PC-9 (cell line): ENCODE measurements around the gene KCNF1. TPM values are rescaled to one million over a fixed set of nuclear protein-coding genes. Genes with fewer than 3 reads are reported as not detected.

ENCODE experiments used
- BruUV-seq: library from RNA; stranded (reverse); fragments of 400-500 nt; replicated peaks from 2 replicates; lab custom pipeline; 2021; lab: Mats Ljungman, UMichigan
- CTCF ChIA-PET: fragments of 300-600 bp; sonication (Branson Sonifier 250); formaldehyde crosslinking; loops from one replicate; lab custom pipeline; 2022; ENCODE audit warnings: antibody characterized with exemption; lab: Charles Lee
- POLR2A ChIA-PET: fragments of 300-600 bp; sonication (Branson Sonifier 250); formaldehyde crosslinking; loops from one replicate; lab custom pipeline; 2022; ENCODE audit warnings: antibody characterized with exemption; ENCODE audit not compliant: unreplicated experiment; lab: Charles Lee
- DNase-seq, 2 experiments: peaks; one replicate each; pipeline versions ENCODE4 v3.0.0 to v3.0.0-alpha.2; 2015 to 2022; ENCODE audit warnings: mixed read lengths in 1 of 2
- H2AFZ ChIP-seq: fragments of 200-600 bp; sonication (generic); 2 replicates; pipeline ENCODE4 v1.8.1; 2017; ENCODE audit warnings: antibody characterized with exemption
- H3F3A ChIP-seq: fragments of 200-600 bp; sonication (generic); 2 replicates; pipeline ENCODE4 v1.8.1; 2017; ENCODE audit warnings: antibody characterized with exemption, mild to moderate bottlenecking, low read depth; ENCODE audit not compliant: insufficient read depth
- H3K27ac ChIP-seq: fragments of 200-600 bp; sonication (generic); 2 replicates; pipeline ENCODE4 v1.6.1; 2016; ENCODE audit warnings: mixed run types
- H3K27me3 ChIP-seq: fragments of 200-600 bp; sonication (generic); 2 replicates; pipeline ENCODE4 v1.6.1; 2016; ENCODE audit warnings: low read depth, mixed run types; ENCODE audit not compliant: insufficient read depth
- H3K36me3 ChIP-seq: fragments of 200-600 bp; sonication (generic); 2 replicates; pipeline ENCODE4 v1.6.1; 2016; ENCODE audit warnings: low read depth, mixed run types
- H3K4me1 ChIP-seq: fragments of 200-600 bp; sonication (generic); replicated peaks from 2 replicates; pipeline ENCODE4 v1.6.1; 2016; ENCODE audit warnings: mixed run types; ENCODE audit not compliant: insufficient read depth
- H3K4me2 ChIP-seq: fragments of 200-600 bp; sonication (generic); 2 replicates; pipeline ENCODE4 v1.6.1; 2017; ENCODE audit warnings: mixed run types
- H3K4me3 ChIP-seq: fragments of 200-600 bp; sonication (generic); 2 replicates; pipeline ENCODE4 v1.6.1; 2016; ENCODE audit warnings: mixed run types
- H3K79me2 ChIP-seq: fragments of 200-600 bp; sonication (generic); 2 replicates; pipeline ENCODE4 v1.6.1; 2017; ENCODE audit warnings: low read depth, mixed run types
- H3K9me2 ChIP-seq: fragments of 200-600 bp; sonication (generic); 2 replicates; pipeline ENCODE4 v1.8.1; 2017; ENCODE audit warnings: mild to moderate bottlenecking; ENCODE audit not compliant: insufficient read depth
- H3K9me3 ChIP-seq: fragments of 200-600 bp; sonication (generic); 2 replicates; pipeline ENCODE4 v1.8.1; 2016; ENCODE audit warnings: low read depth; ENCODE audit not compliant: insufficient read depth
- H4K20me1 ChIP-seq: fragments of 200-600 bp; sonication (generic); 2 replicates; pipeline ENCODE4 v1.8.1; 2017; ENCODE audit not compliant: insufficient read depth
- EZH2 ChIP-seq: fragments of 200-600 bp; sonication (generic); IDR thresholded peaks from 2 replicates; pipeline ENCODE4 v1.8.0; 2017; ENCODE audit warnings: antibody characterized with exemption, low read depth
- intact Hi-C: fragments of 100-400 bp; cut with micrococcal nuclease; formaldehyde crosslinking; loops from one replicate; pipeline ENCODE4 v1.10.0; 2022; ENCODE audit not compliant: unreplicated experiment
- total RNA-seq: library from RNA; stranded (reverse); gene quantifications from 2 replicates; pipeline ENCODE4 v1.2.3, GENCODE V29; 2021
- TF ChIP-seq, protein P1 (sequence below): fragments of 200-600 bp; sonication (generic); conservative IDR thresholded peaks from 2 replicates; pipeline ENCODE4 v1.6.1; 2017; ENCODE audit warnings: mixed run types, antibody characterized with exemption, mild to moderate bottlenecking, moderate library complexity

KCNF1 gene
- total RNA-seq, 1 experiment from 2014 or later = 1.0 TPM

DNA sequence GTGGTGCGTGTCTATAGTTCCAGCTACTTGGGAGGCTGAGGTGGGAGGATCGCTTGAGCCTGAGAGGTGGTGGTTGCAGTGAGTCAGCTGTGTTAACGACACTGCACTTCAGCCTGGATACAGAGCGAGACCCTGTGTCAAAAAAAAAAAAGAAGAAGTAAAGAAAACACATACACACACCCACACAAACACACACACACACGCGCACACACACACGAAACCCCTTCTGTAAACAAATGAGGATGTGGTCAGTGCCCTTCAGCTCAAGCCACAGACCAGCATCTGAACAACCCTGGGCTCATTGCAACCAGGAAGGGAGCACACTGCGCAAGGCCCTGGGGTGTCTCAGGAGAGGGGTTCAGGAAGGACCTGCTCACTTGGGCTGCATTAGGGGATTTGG is 47.9 kb upstream of the KCNF1 start:
- intact Hi-C loops = no loop called here
- no TSS peak for BruUV-seq
- H3K36me3 ChIP-seq = no peaks in the 10 kb centered on the region
- H3K27me3 ChIP-seq = peaks cover 62% of the 10 kb centered on the region
- no peak overlapping the region for H3K4me3 ChIP-seq
- TF ChIP-seq, protein P1, sequence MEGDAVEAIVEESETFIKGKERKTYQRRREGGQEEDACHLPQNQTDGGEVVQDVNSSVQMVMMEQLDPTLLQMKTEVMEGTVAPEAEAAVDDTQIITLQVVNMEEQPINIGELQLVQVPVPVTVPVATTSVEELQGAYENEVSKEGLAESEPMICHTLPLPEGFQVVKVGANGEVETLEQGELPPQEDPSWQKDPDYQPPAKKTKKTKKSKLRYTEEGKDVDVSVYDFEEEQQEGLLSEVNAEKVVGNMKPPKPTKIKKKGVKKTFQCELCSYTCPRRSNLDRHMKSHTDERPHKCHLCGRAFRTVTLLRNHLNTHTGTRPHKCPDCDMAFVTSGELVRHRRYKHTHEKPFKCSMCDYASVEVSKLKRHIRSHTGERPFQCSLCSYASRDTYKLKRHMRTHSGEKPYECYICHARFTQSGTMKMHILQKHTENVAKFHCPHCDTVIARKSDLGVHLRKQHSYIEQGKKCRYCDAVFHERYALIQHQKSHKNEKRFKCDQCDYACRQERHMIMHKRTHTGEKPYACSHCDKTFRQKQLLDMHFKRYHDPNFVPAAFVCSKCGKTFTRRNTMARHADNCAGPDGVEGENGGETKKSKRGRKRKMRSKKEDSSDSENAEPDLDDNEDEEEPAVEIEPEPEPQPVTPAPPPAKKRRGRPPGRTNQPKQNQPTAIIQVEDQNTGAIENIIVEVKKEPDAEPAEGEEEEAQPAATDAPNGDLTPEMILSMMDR = no peak
- no peak for TF ChIP-seq EZH2
- H3K79me2 ChIP-seq = no peaks in the 10 kb centered on the region
- peak in 1 of 2 experiments; percentile 3 for DNase-seq
- no peaks in the 10 kb centered on the region; the same call in 1 of the 2 replicates for H4K20me1 ChIP-seq
- ChIA-PET POLR2A (no interaction called here), CTCF (no interaction called here)
- H3F3A ChIP-seq = no peaks in the 10 kb centered on the region
- H3K4me1 ChIP-seq = no peaks in the 10 kb centered on the region
- no peak overlapping the region for H2AFZ ChIP-seq
- H3K27ac ChIP-seq = no peak overlapping the region
- no peaks in the 10 kb centered on the region for H3K9me2 ChIP-seq
- H3K9me3 ChIP-seq = no peaks in the 10 kb centered on the region
- H3K4me2 ChIP-seq = no peak overlapping the region

DNA sequence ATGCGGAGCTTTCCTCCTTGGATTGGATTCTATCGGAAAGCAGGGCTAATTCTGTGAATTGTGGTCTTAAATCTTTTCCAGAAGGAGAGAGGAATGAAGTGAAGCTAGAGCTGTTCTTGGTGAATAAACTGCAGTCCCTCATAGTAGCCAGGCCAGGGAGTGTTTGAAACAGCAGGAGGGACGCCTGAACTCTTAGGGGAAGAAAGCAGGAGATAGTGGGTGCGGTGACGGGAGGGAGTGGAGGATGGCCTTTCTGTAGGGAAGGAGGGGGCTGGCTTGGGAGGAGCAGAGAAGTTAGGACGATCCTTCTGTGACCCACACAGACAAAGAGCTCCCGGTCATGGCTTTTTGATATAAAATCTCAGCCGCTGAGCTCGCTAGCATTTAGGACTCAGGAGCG is 47.5 kb upstream of the KCNF1 start:
- Histone ChIP-seq H3K4me3 (no peak overlapping the region), H3K27me3 (peaks cover 58% of the 10 kb centered on the region), H3K9me2 (no peaks in the 10 kb centered on the region), H3K4me1 (no peaks in the 10 kb centered on the region), H3K79me2 (no peaks in the 10 kb centered on the region), H3K36me3 (no peaks in the 10 kb centered on the region), H3K4me2 (no peak overlapping the region), H3F3A (no peaks in the 10 kb centered on the region), H3K9me3 (no peaks in the 10 kb centered on the region), H2AFZ (no peak overlapping the region), H4K20me1 (no peaks in the 10 kb centered on the region; the same call in 1 of the 2 replicates), H3K27ac (no peak overlapping the region)
- peak in 1 of 2 experiments; percentile 19 for DNase-seq
- POLR2A ChIA-PET = no interaction called here
- intact Hi-C loops = no loop called here
- TF ChIP-seq, protein P1 = no peak
- TF ChIP-seq EZH2 = no peak
- CTCF ChIA-PET = no interaction called here
- no TSS peak for BruUV-seq

DNA sequence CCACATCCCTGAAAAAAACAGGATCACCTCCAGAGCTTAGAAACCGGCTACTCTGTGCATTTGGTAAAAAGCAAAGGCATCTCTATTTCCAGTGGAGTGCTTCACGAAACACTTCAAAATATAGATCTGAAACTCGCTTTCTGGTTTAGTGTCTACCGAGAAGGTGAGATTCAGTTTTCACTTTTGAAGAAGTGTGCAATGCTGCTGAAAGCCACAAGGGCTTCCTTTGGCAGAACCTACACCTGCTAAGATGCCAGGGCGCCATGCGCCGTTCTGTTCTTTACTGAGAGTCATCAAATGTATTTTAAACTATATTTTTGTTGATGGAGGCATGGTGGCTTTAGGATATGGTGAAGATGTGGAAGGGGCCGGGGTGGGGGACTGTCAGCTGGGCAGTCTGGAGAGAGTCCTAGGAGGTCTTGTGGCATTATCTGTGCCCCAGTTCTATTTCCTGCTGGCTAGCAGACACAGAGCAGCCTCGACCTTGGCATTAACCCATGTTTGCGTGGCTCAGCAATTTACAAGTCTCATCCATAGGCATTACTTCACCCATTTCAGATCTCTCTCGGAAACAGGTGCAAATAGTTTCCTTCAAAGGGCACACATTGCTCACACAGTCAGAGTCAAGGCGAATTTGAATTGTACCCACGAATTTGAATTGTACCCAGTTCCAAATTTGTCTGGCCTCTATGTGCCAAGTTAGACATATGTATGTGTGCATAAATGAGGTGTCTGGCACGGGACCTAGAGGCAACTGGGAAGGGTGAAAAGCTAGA is 46.7 kb upstream of the KCNF1 start:
- H3K4me2 ChIP-seq = no peak overlapping the region
- no peak for TF ChIP-seq EZH2
- TF ChIP-seq, protein P1 = peak; percentile 36; the same call in 1 of the 2 replicates
- no peaks in the 10 kb centered on the region for H3K4me1 ChIP-seq
- H3F3A ChIP-seq = no peaks in the 10 kb centered on the region
- intact Hi-C loops = no loop called here
- ChIA-PET POLR2A (no interaction called here), CTCF (interaction anchor here (0.6 kb wide), 1 partner anchor 32 kb away, joined by 6 read pairs; no protein-coding TSS in a partner anchor)
- no TSS peak for BruUV-seq
- H3K27me3 ChIP-seq = peaks cover 51% of the 10 kb centered on the region
- no peaks in the 10 kb centered on the region for H3K36me3 ChIP-seq
- H4K20me1 ChIP-seq = no peaks in the 10 kb centered on the region; the same call in 1 of the 2 replicates
- no peaks in the 10 kb centered on the region for H3K9me3 ChIP-seq
- peak in 1 of 2 experiments; percentile 17 for DNase-seq
- H3K79me2 ChIP-seq = no peaks in the 10 kb centered on the region
- H3K27ac ChIP-seq = no peak overlapping the region
- no peaks in the 10 kb centered on the region for H3K9me2 ChIP-seq
- H3K4me3 ChIP-seq = no peak overlapping the region
- no peak overlapping the region for H2AFZ ChIP-seq
